Measurements from ENCODE around the gene SCP2.

Gene SCP2

GRCh38 chr1:52916241-52916975 is 10.7 kb upstream of the SCP2 start:
- DNase-seq (ENCODE audit: low read depth) = no peak
- H3K4me3 ChIP-seq (ENCODE audit: low read depth, low read length) = no peak overlapping the region
- no peak for TF ChIP-seq CTCF (IDR thresholded peaks at IDR 0.05; ENCODE audit: control insufficient read depth, extremely low read depth, insufficient read depth)

- no peak for DNase-seq (ENCODE audit: low read depth)
- no peak for TF ChIP-seq CTCF (IDR thresholded peaks at IDR 0.05; ENCODE audit: control insufficient read depth, extremely low read depth, insufficient read depth)
- no peak overlapping the region for H3K4me3 ChIP-seq (ENCODE audit: low read depth, low read length)
Observed at GRCh38 chr1:52917156-52917555, 9.9 kb upstream of the SCP2 start.

GRCh38 chr1:52917581-52917980 is 9.5 kb upstream of the SCP2 start:
- H3K4me3 ChIP-seq (ENCODE audit: low read depth, low read length) = no peak overlapping the region
- TF ChIP-seq CTCF (IDR thresholded peaks at IDR 0.05; ENCODE audit: control insufficient read depth, extremely low read depth, insufficient read depth) = no peak
- DNase-seq (ENCODE audit: low read depth) = no peak

- no peak for DNase-seq (ENCODE audit: low read depth)
Observed at GRCh38 chr1:52918201-52918600, 8.9 kb upstream of the SCP2 start.

GRCh38 chr1:52919051-52919722 is 7.9 kb upstream of the SCP2 start:
- H3K4me3 ChIP-seq (ENCODE audit: low read depth, low read length) = no peak overlapping the region
- DNase-seq (ENCODE audit: low read depth) = no peak
- TF ChIP-seq CTCF (IDR thresholded peaks at IDR 0.05; ENCODE audit: control insufficient read depth, extremely low read depth, insufficient read depth) = no peak

More at GRCh38 chr1:52918201-52918600, 8.9 kb upstream of the SCP2 start:
- no peak overlapping the region for H3K4me3 ChIP-seq (ENCODE audit: low read depth, low read length)
- no peak for TF ChIP-seq CTCF (IDR thresholded peaks at IDR 0.05; ENCODE audit: control insufficient read depth, extremely low read depth, insufficient read depth)

- no peak for DNase-seq (ENCODE audit: low read depth)
- TF ChIP-seq CTCF (IDR thresholded peaks at IDR 0.05; ENCODE audit: control insufficient read depth, extremely low read depth, insufficient read depth) = no peak
- H3K4me3 ChIP-seq (ENCODE audit: low read depth, low read length) = peak overlapping the region; percentile 79
Observed at GRCh38 chr1:52919723-52920483, 7.2 kb upstream of the SCP2 start.

Data from LNCaP clone FGC (cell line).